ENCODE data around the gene TMEM229A. TPM values are rescaled to one million over a fixed set of nuclear protein-coding genes. Genes with fewer than 3 reads are reported as not detected.
"Not testable (repeated sequence)": the region's sequence is repeated elsewhere in the genome, so short reads cannot be mapped to it uniquely, and the experiment has no call there.

Gene TMEM229A
- polyA plus RNA-seq, 4 donors, result 0.16 to 0.21 (median 0.18) TPM

GRCh38 chr7:124033095-124033806 lies 384 bp upstream of the TMEM229A start:
- peak in 1 of 4 donors; percentile 10 for DNase-seq (ENCODE audit: low read depth in 4 of 4, low spot score in 3 of 4)

GRCh38 chr7:124031919-124032318 lies 948 bp downstream of the TMEM229A start:
- peak in 1 of 4 donors; percentile 7 for DNase-seq (ENCODE audit: low read depth in 4 of 4, low spot score in 3 of 4)

- DNase-seq (ENCODE audit: low read depth in 4 of 4, low spot score in 3 of 4), result no peak
Measured at GRCh38 chr7:124031406-124031805, 1.5 kb downstream of the TMEM229A start.

- DNase-seq (ENCODE audit: low read depth in 4 of 4, low spot score in 3 of 4), result no peak
Measured at GRCh38 chr7:124030964-124031363, 1.9 kb downstream of the TMEM229A start.

GRCh38 chr7:124029396-124030188 lies 3.3 kb downstream of the TMEM229A start:
- DNase-seq (ENCODE audit: low read depth in 4 of 4, low spot score in 3 of 4), result no peak

GRCh38 chr7:124027236-124027635 lies 5.6 kb downstream of the TMEM229A start:
- no peak for DNase-seq (ENCODE audit: low read depth in 4 of 4, low spot score in 3 of 4)

- not testable (repeated sequence) for DNase-seq (ENCODE audit: low read depth in 4 of 4, low spot score in 3 of 4)
Measured at GRCh38 chr7:124024329-124024728, 8.5 kb downstream of the TMEM229A start.

GRCh38 chr7:124022551-124022950 lies 10.3 kb downstream of the TMEM229A start:
- DNase-seq (ENCODE audit: low read depth in 4 of 4, low spot score in 3 of 4), result no peak

- no peak for DNase-seq (ENCODE audit: low read depth in 4 of 4, low spot score in 3 of 4)
Measured at GRCh38 chr7:124020060-124020459, 12.8 kb downstream of the TMEM229A start.

- no peak for DNase-seq (ENCODE audit: low read depth in 4 of 4, low spot score in 3 of 4)
Measured at GRCh38 chr7:124013306-124013705, 19.6 kb downstream of the TMEM229A start.

GRCh38 chr7:124012864-124013263 lies 20.0 kb downstream of the TMEM229A start:
- no peak for DNase-seq (ENCODE audit: low read depth in 4 of 4, low spot score in 3 of 4)

GRCh38 chr7:124009321-124009720 lies 23.5 kb downstream of the TMEM229A start:
- DNase-seq (ENCODE audit: low read depth in 4 of 4, low spot score in 3 of 4), result no peak

GRCh38 chr7:124008296-124008695 lies 24.6 kb downstream of the TMEM229A start:
- not testable (repeated sequence) for DNase-seq (ENCODE audit: low read depth in 4 of 4, low spot score in 3 of 4)

GRCh38 chr7:123999703-124000102 lies 33.2 kb downstream of the TMEM229A start:
- DNase-seq (ENCODE audit: low read depth in 4 of 4, low spot score in 3 of 4), result no peak

GRCh38 chr7:123998921-123999320 lies 33.9 kb downstream of the TMEM229A start:
- no peak for DNase-seq (ENCODE audit: low read depth in 4 of 4, low spot score in 3 of 4)

- no peak for DNase-seq (ENCODE audit: low read depth in 4 of 4, low spot score in 3 of 4)
Measured at GRCh38 chr7:123996327-123996625, 36.6 kb downstream of the TMEM229A start.

- DNase-seq (ENCODE audit: low read depth in 4 of 4, low spot score in 3 of 4), result no peak
Measured at GRCh38 chr7:123995617-123996326, 37.1 kb downstream of the TMEM229A start.

- DNase-seq (ENCODE audit: low read depth in 4 of 4, low spot score in 3 of 4), result no peak
Measured at GRCh38 chr7:123994449-123994848, 38.4 kb downstream of the TMEM229A start.

GRCh38 chr7:123993996-123994395 lies 38.9 kb downstream of the TMEM229A start:
- no peak for DNase-seq (ENCODE audit: low read depth in 4 of 4, low spot score in 3 of 4)

- no peak for DNase-seq (ENCODE audit: low read depth in 4 of 4, low spot score in 3 of 4)
Measured at GRCh38 chr7:123992913-123993518, 39.9 kb downstream of the TMEM229A start.

- no peak for DNase-seq (ENCODE audit: low read depth in 4 of 4, low spot score in 3 of 4)
Measured at GRCh38 chr7:123987445-123987844, 45.4 kb downstream of the TMEM229A start.
